GM13977 (cell line): ENCODE data around the gene IST1.

ENCODE experiments used
- DNase-seq: peaks from one replicate; pipeline ENCODE4 v3.0.0; 2012; ENCODE audit warnings: low spot score
- CTCF ChIP-seq: IDR thresholded peaks from 2 replicates; pipeline ENCODE4 v1.5.1; 2012; ENCODE audit warnings: mild to moderate bottlenecking, control low read depth; ENCODE audit not compliant: insufficient read depth; ENCODE audit errors: extremely low read depth, missing control alignments
- in situ Hi-C: fragments of 300-500 bp; cut with MboI; formaldehyde crosslinking; loops from one replicate; pipeline ENCODE4 v1.12.0; 2022; ENCODE audit warnings: low sequenced_read_pairs, low pct_unique_long_range_greater_than_20kb, mixed read lengths, inconsistent platforms; ENCODE audit not compliant: unreplicated experiment

Gene IST1

GRCh38 chr16:71924710-71925109, 29.4 kb downstream of the IST1 start:
- in situ Hi-C loops = no loop called here
- no peak for TF ChIP-seq CTCF
- no peak for DNase-seq

GRCh38 chr16:71927383-71927782, 32.1 kb downstream of the IST1 start:
- no peak for DNase-seq
- TF ChIP-seq CTCF = no peak
- in situ Hi-C loops = no loop called here

GRCh38 chr16:71927787-71928186, 32.5 kb downstream of the IST1 start:
- TF ChIP-seq CTCF = no peak

GRCh38 chr16:71929048-71929447, 33.7 kb downstream of the IST1 start:
- DNase-seq = no peak
- in situ Hi-C loops = no loop called here
- TF ChIP-seq CTCF = no peak

More at GRCh38 chr16:71927787-71928186, 32.5 kb downstream of the IST1 start:
- no peak for DNase-seq
- in situ Hi-C loops = no loop called here

- DNase-seq = no peak
- in situ Hi-C loops = no loop called here
- TF ChIP-seq CTCF = no peak
Observed at GRCh38 chr16:71930013-71930563, 34.8 kb downstream of the IST1 start.

GRCh38 chr16:71931001-71931400, 35.7 kb downstream of the IST1 start:
- no peak for TF ChIP-seq CTCF
- in situ Hi-C loops = no loop called here
- DNase-seq = no peak

- no peak for TF ChIP-seq CTCF
- DNase-seq = no peak
- in situ Hi-C loops = no loop called here
Observed at GRCh38 chr16:71931599-71931998, 36.3 kb downstream of the IST1 start.
